WI38 (cell line): ENCODE results near the gene FOLR1.

Experiments used
- H3K4me3 ChIP-seq: 2 replicates; pipeline ENCODE4 v1.5.1; 2011; ENCODE audit warnings: low read depth, mild to moderate bottlenecking, control low read depth, low read length
- TF ChIP-seq, protein P1 (sequence below): IDR thresholded peaks from 2 replicates; pipeline ENCODE4 v1.5.1; 2012; ENCODE audit warnings: low read depth, mild to moderate bottlenecking, control low read depth, low read length

Gene FOLR1

DNA sequence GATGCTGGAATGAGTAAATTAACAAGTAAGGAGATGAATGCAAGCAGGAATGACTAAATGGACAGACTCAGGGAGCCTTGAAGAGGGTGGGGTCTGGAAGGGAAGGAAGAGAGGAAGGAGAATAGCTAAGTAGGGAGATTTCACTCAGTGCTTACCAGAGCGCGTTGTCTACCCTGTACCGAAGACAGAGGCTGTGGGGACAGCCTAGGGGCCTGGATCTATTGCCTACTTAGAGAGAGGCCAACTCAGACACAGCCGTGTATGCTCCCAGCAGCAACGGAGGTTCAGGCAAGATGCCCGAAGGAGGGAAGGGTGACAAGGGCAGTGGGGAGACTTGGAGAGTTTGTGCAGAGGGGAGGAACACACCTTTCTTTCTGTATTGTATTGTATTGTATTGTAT, 24.7 kb downstream of the FOLR1 start, which contains the start of gene FOLR2:
Gene FOLR2, plus strand, starts transcription at position 157 of the 400 bp plus-strand sequence. CDS start 1,791 bp downstream, outside the sequence.
- TF ChIP-seq, protein P1, sequence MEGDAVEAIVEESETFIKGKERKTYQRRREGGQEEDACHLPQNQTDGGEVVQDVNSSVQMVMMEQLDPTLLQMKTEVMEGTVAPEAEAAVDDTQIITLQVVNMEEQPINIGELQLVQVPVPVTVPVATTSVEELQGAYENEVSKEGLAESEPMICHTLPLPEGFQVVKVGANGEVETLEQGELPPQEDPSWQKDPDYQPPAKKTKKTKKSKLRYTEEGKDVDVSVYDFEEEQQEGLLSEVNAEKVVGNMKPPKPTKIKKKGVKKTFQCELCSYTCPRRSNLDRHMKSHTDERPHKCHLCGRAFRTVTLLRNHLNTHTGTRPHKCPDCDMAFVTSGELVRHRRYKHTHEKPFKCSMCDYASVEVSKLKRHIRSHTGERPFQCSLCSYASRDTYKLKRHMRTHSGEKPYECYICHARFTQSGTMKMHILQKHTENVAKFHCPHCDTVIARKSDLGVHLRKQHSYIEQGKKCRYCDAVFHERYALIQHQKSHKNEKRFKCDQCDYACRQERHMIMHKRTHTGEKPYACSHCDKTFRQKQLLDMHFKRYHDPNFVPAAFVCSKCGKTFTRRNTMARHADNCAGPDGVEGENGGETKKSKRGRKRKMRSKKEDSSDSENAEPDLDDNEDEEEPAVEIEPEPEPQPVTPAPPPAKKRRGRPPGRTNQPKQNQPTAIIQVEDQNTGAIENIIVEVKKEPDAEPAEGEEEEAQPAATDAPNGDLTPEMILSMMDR: no peak
- no peak within 1 kb of the TSS for H3K4me3 ChIP-seq

DNA sequence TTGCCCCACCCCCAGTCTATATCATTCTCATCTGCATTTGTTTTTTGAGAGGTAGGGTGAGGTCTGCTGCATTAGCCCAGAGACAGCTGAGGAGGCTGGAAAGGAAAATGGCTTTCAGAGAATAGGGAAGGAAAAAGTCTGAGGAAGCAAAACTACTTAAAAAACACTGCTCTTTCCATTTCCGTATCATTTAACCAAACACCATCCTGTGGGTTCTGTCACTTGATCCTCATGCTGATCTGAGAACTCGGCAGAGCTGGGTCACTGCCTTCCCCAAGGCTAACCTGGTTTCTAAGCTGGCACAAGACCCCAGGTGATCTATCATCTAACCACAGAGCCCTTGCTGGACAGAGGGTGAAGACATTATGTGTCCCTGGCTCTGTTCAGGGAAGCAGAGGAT, 25.9 kb downstream of the FOLR1 start:
- H3K4me3 ChIP-seq: no peak overlapping the region
- TF ChIP-seq, protein P1: no peak

DNA sequence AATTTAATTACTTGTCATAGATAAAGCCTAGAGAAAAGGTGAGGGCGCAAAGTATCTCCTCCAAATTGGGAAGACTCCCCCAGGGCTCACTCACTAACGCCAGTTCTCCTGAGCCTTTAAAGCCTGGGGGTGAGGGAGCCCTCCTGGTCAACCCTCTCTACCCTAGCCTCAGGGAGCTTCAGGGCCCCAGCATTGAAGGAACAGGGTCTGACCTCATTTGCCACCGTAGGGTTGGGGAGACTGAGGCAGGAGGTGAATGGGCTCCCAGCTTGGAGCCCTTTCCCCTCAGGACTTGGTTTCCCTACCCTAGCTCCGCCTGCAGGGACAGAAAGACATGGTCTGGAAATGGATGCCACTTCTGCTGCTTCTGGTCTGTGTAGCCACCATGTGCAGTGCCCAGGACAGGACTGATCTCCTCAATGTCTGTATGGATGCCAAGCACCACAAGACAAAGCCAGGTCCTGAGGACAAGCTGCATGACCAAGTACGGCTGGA, 26.4 kb downstream of the FOLR1 start:
- TF ChIP-seq, protein P1: no peak

DNA sequence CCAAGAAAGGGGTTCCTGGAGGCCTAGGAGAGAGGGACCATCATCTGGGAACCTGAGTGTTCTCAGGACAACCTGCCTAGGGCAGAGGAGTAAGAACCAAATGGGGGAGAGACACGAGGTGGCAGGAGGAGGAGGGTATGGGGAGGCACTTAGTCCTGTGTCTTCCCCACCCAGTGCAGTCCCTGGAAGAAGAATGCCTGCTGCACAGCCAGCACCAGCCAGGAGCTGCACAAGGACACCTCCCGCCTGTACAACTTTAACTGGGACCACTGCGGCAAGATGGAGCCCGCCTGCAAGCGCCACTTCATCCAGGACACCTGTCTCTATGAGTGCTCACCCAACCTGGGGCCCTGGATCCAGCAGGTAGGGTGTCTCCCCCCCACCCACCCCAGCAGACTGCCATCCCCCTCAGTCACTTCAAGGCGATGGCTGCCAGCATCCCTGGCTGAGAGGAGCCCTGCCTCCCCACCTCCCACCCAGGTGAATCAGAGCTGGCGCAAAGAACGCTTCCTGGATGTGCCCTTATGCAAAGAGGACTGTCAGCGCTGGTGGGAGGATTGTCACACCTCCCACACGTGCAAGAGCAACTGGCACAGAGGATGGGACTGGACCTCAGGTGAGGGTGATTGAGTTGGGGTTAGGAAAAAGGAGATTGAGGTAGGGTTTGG, 28.9 kb downstream of the FOLR1 start:
- TF ChIP-seq, protein P1: no peak
- H3K4me3 ChIP-seq: no peak overlapping the region

More for the DNA sequence above, 26.4 kb downstream of the FOLR1 start:
- H3K4me3 ChIP-seq: no peak overlapping the region

DNA sequence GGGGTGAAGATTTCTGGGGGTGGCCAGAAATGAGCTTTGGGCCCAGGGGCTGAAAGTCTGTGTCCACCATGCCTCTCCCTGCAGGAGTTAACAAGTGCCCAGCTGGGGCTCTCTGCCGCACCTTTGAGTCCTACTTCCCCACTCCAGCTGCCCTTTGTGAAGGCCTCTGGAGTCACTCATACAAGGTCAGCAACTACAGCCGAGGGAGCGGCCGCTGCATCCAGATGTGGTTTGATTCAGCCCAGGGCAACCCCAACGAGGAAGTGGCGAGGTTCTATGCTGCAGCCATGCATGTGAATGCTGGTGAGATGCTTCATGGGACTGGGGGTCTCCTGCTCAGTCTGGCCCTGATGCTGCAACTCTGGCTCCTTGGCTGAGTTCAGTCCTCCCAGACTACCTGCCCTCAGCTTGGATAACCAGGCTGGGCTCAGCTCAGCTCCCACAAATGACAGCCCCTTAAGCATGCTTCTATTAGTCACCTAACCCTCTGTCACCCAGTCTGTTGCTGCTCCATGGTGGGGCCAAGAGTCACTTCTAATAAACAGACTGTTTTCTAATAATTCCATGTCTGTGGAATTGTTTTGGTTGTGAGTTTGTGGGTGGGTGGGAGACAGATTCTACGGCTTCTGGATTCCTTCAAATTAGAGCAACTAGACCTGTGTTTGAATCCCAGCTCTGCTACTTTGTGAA, 29.6 kb downstream of the FOLR1 start:
- TF ChIP-seq, protein P1: no peak
- no peak overlapping the region for H3K4me3 ChIP-seq

DNA sequence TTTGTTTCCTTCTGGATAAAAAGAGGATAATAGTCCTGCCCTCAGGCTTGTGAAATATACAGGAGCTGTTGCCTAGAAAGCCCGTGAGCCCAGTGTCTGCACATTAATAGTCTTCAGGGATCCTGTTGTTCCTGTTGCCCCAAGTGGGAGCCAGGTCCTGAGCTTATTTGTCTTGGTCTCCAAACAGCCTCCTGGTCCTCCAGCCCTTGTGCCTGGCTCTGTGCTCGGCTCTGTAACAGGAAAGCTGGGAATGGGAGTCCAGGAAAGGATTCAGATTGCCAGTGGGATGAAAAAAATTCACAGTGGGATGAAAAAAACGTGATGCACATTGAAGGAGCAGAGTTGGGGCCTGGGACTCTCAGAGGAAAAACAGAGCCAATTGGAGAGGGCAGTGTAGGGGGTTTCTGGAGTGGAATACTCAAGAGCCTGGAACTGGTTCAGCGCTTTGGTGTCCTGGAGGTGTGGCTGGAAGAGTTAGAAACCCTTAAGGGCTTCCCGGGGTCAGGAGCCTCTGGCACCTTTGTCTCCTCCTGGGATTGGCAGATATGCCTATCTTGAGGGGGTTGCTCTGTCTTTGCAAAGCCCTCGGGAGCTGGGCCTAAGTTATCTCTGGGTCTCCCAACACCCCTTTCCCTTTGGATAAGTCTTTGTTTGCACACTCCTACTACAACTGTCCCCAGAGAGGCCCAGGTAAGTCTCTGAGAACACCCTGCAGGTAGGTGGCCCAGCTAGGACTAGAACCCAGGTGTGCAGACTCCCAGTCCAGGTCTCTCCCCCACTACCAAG, 30.4 kb downstream of the FOLR1 start:
- TF ChIP-seq, protein P1: no peak
- H3K4me3 ChIP-seq: peak overlapping the region; percentile 97
